HCT116 (cell line): ENCODE results near the gene MIS18A. TPM values are rescaled to one million over a fixed set of nuclear protein-coding genes. Genes with fewer than 3 reads are reported as not detected.
A peak's percentile ranks its signal among the peaks of the same experiment; 100 is the strongest.

Source experiments
- ATAC-seq: fragments of 200-7000 bp; cut with Tn5 transposase; 2 replicates; pipeline ENCODE4 v1.9.1; 2020; ENCODE audit warnings: mild to moderate bottlenecking, moderate library complexity
- BruUV-seq: library from RNA; stranded (reverse); fragments of 400-500 nt; replicated peaks from 2 replicates; lab custom pipeline; 2021; lab: Mats Ljungman, UMichigan
- CTCF ChIA-PET: fragments of 300-600 bp; sonication (Branson Sonifier 250); formaldehyde crosslinking; loops from one replicate; lab custom pipeline; 2021; ENCODE audit warnings: antibody characterized with exemption; lab: Charles Lee
- POLR2A ChIA-PET: fragments of 300-600, 350-600 bp; sonication (Branson Sonifier 250); formaldehyde crosslinking; loops from one replicate; lab custom pipeline; 2021; ENCODE audit warnings: antibody characterized with exemption; lab: Charles Lee
- RAD21 ChIA-PET, 2 experiments: fragments of 300-600 bp; sonication (Branson Sonifier 250); formaldehyde crosslinking; loops; one replicate each; lab custom pipeline; 2023; ENCODE audit warnings: low total read pairs in 2 of 2; ENCODE audit not compliant: uncharacterized antibody in 2 of 2, unreplicated experiment in 2 of 2, low non-redundant PET in 1 of 2; lab: Charles Lee
- DNase-seq: peaks from one replicate; pipeline ENCODE4 v3.0.0-alpha.2; 2010; ENCODE audit warnings: low read depth, low spot score
- H2AFZ ChIP-seq: fragments of 200-600 bp; shearing (Covaris generic), sonication (generic); 2 replicates; pipeline ENCODE4 v1.6.1; 2017; ENCODE audit warnings: low read depth, mixed run types, mixed read lengths, antibody characterized with exemption, low read length; ENCODE audit not compliant: poor library complexity, severe bottlenecking
- H3K27ac ChIP-seq: 2 replicates; pipeline ENCODE4 v1.5.1; 2012; ENCODE audit warnings: low read depth, low read length
- H3K27me3 ChIP-seq: fragments of 200-600 bp; sonication (generic); 2 replicates; pipeline ENCODE4 v1.6.1; 2016; ENCODE audit warnings: mixed run types, low read length, mixed read lengths; ENCODE audit not compliant: insufficient read depth
- H3K36me3 ChIP-seq, 2 experiments: fragments of 200-500 bp in 1 of 2; fragments of 200-600 bp in 1 of 2; sonication (Bioruptor generic) in 1 of 2; sonication (generic) in 1 of 2; 2 replicates each; pipeline versions ENCODE4 v1.5.1 to v1.6.1; 2014 to 2016; ENCODE audit warnings: low read length in 2 of 2, inconsistent platforms in 1 of 2, mixed read lengths in 1 of 2, mixed run types in 1 of 2; ENCODE audit not compliant: insufficient read depth in 2 of 2, control insufficient read depth in 1 of 2
- H3K4me1 ChIP-seq, 2 experiments: fragments of 200-600 bp in 1 of 2; sonication (generic) in 1 of 2; 2 replicates each; pipeline versions ENCODE4 v1.5.1 to v1.6.1; 2012 to 2017; ENCODE audit warnings: low read length in 2 of 2, inconsistent platforms in 1 of 2, mild to moderate bottlenecking in 1 of 2, mixed read lengths in 1 of 2, mixed run types in 1 of 2, moderate library complexity in 1 of 2; ENCODE audit not compliant: insufficient read depth in 2 of 2, control insufficient read depth in 1 of 2
- H3K4me2 ChIP-seq: fragments of 200-600 bp; sonication (generic); 2 replicates; pipeline ENCODE4 v1.6.1; 2017; ENCODE audit warnings: mixed run types, low read length, mixed read lengths
- H3K4me3 ChIP-seq, 2 experiments: fragments of 200-600 bp in 1 of 2; sonication (generic) in 1 of 2; replicated peaks in 1 of 2; 2 replicates each; pipeline ENCODE4 v1.5.1; 2011 to 2016; ENCODE audit warnings: low read length in 2 of 2, control low read depth in 1 of 2, low read depth in 1 of 2, mild to moderate bottlenecking in 1 of 2, mixed read lengths in 1 of 2, mixed run types in 1 of 2
- H3K79me2 ChIP-seq: fragments of 200-600 bp; sonication (generic); 2 replicates; pipeline ENCODE4 v1.6.1; 2017; ENCODE audit warnings: mild to moderate bottlenecking, mixed run types, low read length, moderate library complexity, mixed read lengths; ENCODE audit not compliant: insufficient read depth
- H3K9ac ChIP-seq: fragments of 200-600 bp; sonication (generic); 2 replicates; pipeline ENCODE4 v1.6.1; 2016; ENCODE audit warnings: low read length, mixed read lengths
- H3K9me2 ChIP-seq: fragments of 200-600 bp; sonication (generic), shearing (Covaris generic); 2 replicates; pipeline ENCODE4 v1.6.1; 2017; ENCODE audit warnings: mixed run types, mild to moderate bottlenecking, moderate library complexity; ENCODE audit not compliant: insufficient read depth
- H3K9me3 ChIP-seq, 2 experiments: fragments of 200-500 bp in 1 of 2; fragments of 200-600 bp in 1 of 2; sonication (Bioruptor generic) in 1 of 2; sonication (generic) in 1 of 2; 2 replicates each; pipeline ENCODE4 v1.6.1; 2014 to 2017; ENCODE audit warnings: low read length in 2 of 2, mixed read lengths in 2 of 2, inconsistent platforms in 1 of 2, low read depth in 1 of 2, mild to moderate bottlenecking in 1 of 2, mixed run types in 1 of 2, moderate library complexity in 1 of 2; ENCODE audit not compliant: control insufficient read depth in 1 of 2, insufficient read depth in 1 of 2
- H4K20me1 ChIP-seq: fragments of 200-600 bp; sonication (generic), shearing (Covaris generic); 2 replicates; pipeline ENCODE4 v1.6.1; 2017; ENCODE audit warnings: mixed run types, mild to moderate bottlenecking, moderate library complexity; ENCODE audit not compliant: insufficient read depth
- ATF3 ChIP-seq: IDR thresholded peaks from 2 replicates; pipeline ENCODE4 v1.6.1; 2012
- CTCF ChIP-seq, 3 experiments: fragments of 200-600 bp in 1 of 3; sonication (generic) in 1 of 3; IDR thresholded peaks in 2 of 3; conservative IDR thresholded peaks in 1 of 3; 2 replicates each; pipeline ENCODE4 v1.5.1; 2012 to 2017; ENCODE audit warnings: low read depth in 2 of 3, low read length in 2 of 3, antibody characterized with exemption in 1 of 3, borderline replicate concordance in 1 of 3, control low read depth in 1 of 3, mild to moderate bottlenecking in 1 of 3, mixed read lengths in 1 of 3, mixed run types in 1 of 3, moderate library complexity in 1 of 3; ENCODE audit not compliant: insufficient read depth in 1 of 3
- ELF1 ChIP-seq: IDR thresholded peaks from 2 replicates; pipeline ENCODE4 v1.6.1; 2012; ENCODE audit warnings: low read depth, borderline replicate concordance
- SRF ChIP-seq: IDR thresholded peaks from 2 replicates; pipeline ENCODE4 v1.6.1; 2012; ENCODE audit warnings: low read depth
- YY1 ChIP-seq: IDR thresholded peaks from 2 replicates; pipeline ENCODE4 v1.6.1; 2011; ENCODE audit warnings: low read length, low read depth, moderate library complexity, mild to moderate bottlenecking; ENCODE audit not compliant: insufficient replicate concordance; ENCODE audit errors: extremely low read depth
- ZFX ChIP-seq: fragments of 450-650 bp; IDR thresholded peaks from 2 replicates; pipeline ENCODE4 v1.6.1; 2017
- intact Hi-C: fragments of 100-400 bp; cut with micrococcal nuclease; formaldehyde crosslinking; loops from 2 replicates; pipeline ENCODE4 v1.10.0; 2022
- total RNA-seq: library from RNA; stranded (reverse); gene quantifications from one replicate; pipeline ENCODE4 v1.2.1, GENCODE V29; 2021; ENCODE audit not compliant: unreplicated experiment

The MIS18A gene
- total RNA-seq, 1 experiment from 2014 or later: 30.0 TPM

GRCh38 chr21:32307706-32308105, 28.9 kb upstream of the MIS18A start:
- peaks cover 5% of the 10 kb centered on the region; the same call in 1 of the 2 replicates for H4K20me1 ChIP-seq
- ChIA-PET CTCF (no interaction called here), POLR2A (no interaction called here), RAD21 (no interaction called here)
- no peak overlapping the region for H3K4me2 ChIP-seq
- H3K36me3 ChIP-seq: peaks cover 16% of the 10 kb centered on the region in 2 experiments; a peak in 2 of 4 replicates
- H3K9ac ChIP-seq: no peak overlapping the region
- no peaks in the 10 kb centered on the region for H3K9me2 ChIP-seq
- ATAC-seq (no peak), DNase-seq (no peak)
- no peak overlapping the region for H3K4me3 ChIP-seq
- no peaks in the 10 kb centered on the region for H3K9me3 ChIP-seq
- intact Hi-C loops: no loop called here
- no TSS peak for BruUV-seq
- H3K27ac ChIP-seq: no peak overlapping the region
- TF ChIP-seq YY1 (no peak), ZFX (no peak), SRF (no peak), ELF1 (no peak)
- no peaks in the 10 kb centered on the region for H3K4me1 ChIP-seq
- no peak overlapping the region for H2AFZ ChIP-seq
- H3K27me3 ChIP-seq: no peaks in the 10 kb centered on the region
- peaks cover 7% of the 10 kb centered on the region; the same call in 1 of the 2 replicates for H3K79me2 ChIP-seq

- Histone ChIP-seq H3K9ac (no peak overlapping the region), H3K36me3 (peaks cover 7 to 18% of the 10 kb centered on the region in 2 experiments; a peak in 1 of 4 replicates), H3K27ac (no peak overlapping the region), H2AFZ (no peak overlapping the region), H3K79me2 (no peaks in the 10 kb centered on the region), H3K27me3 (no peaks in the 10 kb centered on the region), H3K4me3 (no peak overlapping the region), H3K4me1 (no peaks in the 10 kb centered on the region), H4K20me1 (peaks cover 5% of the 10 kb centered on the region; the same call in 1 of the 2 replicates), H3K9me2 (no peaks in the 10 kb centered on the region), H3K4me2 (no peak overlapping the region), H3K9me3 (no peaks in the 10 kb centered on the region)
- peak; percentile 78 for ATAC-seq
- ChIA-PET POLR2A (no interaction called here), CTCF (no interaction called here), RAD21 (no interaction called here)
- DNase-seq: no peak
- TF ChIP-seq CTCF (IDR thresholded peaks at IDR 0.05 in 2 of 3, conservative IDR thresholded peaks at IDR 0.05 in 1 of 3; ENCODE audit: borderline replicate concordance in 1 of 3, insufficient read depth in 1 of 3, low read depth in 2 of 3, low read length in 2 of 3) (peak in 2 of 3 experiments; percentile 39 to 47; a peak in 3 of 6 replicates), ATF3 (no peak)
- intact Hi-C loops: no loop called here
- BruUV-seq: no TSS peak
These were observed 27.4 kb upstream of the MIS18A start for GRCh38 chr21:32306021-32306780.
